ENCODE measurements around the gene RPL27A. TPM values are rescaled to one million over a fixed set of nuclear protein-coding genes. Genes with fewer than 3 reads are reported as not detected.
A peak's percentile ranks its signal among the peaks of the same experiment; 100 is the strongest.

The RPL27A gene
- polyA plus RNA-seq, 3 donors from 2014 or later = 1,341 to 3,208 (median 1,820) TPM

DNA sequence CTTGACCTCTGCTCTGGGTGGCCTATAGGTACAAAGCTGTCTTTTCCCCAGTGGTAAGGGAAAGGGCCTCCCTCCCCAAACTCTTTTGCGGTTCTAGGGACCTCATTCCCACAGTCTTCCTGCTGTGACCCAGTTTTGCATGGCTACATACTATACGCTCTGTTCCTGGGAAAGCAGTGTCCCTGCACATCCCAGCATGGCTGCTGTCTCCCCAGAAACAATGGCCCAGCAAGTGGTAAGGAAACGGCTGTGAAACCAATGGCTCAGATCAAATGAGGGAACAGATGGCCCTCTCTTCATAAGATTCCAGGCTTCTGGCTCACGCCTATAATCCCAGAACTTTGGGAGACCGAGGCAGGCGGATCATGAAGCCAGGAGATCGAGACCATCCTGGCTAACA lies 41.1 kb downstream of the RPL27A start:
- Mint-ChIP-seq H3K9me3 (no peaks in the 10 kb centered on the region), H3K27me3 (ENCODE audit: low read depth in 3 of 3) (peaks cover 1 to 5% (median 3%) of the 10 kb centered on the region in 3 donors), H3K4me1 (no peaks in the 10 kb centered on the region), H3K27ac (no peak overlapping the region), H3K36me3 (no peaks in the 10 kb centered on the region), H3K4me3 (no peak overlapping the region)
- no peak for DNase-seq

DNA sequence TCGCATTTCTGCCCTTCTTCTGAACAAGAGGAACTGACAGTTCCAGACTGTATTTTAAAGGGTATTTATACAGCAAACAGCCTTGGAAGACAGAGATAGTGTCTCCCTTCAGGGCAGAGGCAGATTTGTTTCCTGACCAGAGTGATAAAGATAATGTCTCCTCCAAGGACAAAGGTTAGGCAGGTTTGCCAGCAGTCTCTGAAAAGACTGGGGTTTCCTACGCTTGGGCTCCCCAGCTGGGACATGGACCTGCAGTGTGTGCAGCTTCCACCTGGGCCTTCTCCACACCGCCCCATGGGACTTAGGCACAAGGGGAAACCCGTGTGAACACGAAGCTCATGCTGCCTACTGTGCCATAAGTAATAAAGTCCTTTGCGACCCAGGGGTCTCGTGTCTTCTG lies 42.1 kb downstream of the RPL27A start:
- Mint-ChIP-seq H3K9me3 (no peaks in the 10 kb centered on the region), H3K36me3 (no peaks in the 10 kb centered on the region), H3K27ac (no peak overlapping the region), H3K4me3 (no peak overlapping the region), H3K27me3 (ENCODE audit: low read depth in 3 of 3) (peaks cover 5 to 7% (median 5%) of the 10 kb centered on the region in 3 donors), H3K4me1 (no peaks in the 10 kb centered on the region)
- no peak for DNase-seq

- no peaks in the 10 kb centered on the region for H3K4me1 Mint-ChIP-seq
- peaks cover 5% of the 10 kb centered on the region in 3 donors for H3K27me3 Mint-ChIP-seq (ENCODE audit: low read depth in 3 of 3)
- no peak overlapping the region for H3K4me3 Mint-ChIP-seq
- H3K9me3 Mint-ChIP-seq = no peaks in the 10 kb centered on the region
- no peak for DNase-seq
- no peak overlapping the region for H3K27ac Mint-ChIP-seq
- no peaks in the 10 kb centered on the region for H3K36me3 Mint-ChIP-seq
Measured at GRCh38 chr11:8726395-8726794, 43.8 kb downstream of the RPL27A start.

DNA sequence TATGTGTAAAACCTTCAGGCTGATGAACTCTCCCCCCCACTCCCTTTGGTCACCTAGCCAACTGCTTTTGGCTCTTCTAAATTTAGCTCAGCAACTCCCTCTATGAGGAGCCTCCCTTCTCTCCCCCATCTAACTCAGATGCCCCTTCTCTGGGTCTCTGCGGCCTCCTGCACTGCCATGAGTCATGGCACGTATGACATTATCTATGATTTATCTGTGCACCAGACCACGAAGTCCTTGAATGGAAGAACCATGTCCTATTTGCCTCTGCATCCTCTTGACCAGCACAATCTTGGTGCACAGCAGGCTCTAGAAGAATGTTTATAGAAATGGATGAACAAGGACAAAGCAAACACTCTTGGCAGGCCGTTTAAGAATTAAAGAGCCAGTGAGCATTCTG lies 46.0 kb downstream of the RPL27A start:
- H3K27me3 Mint-ChIP-seq (ENCODE audit: low read depth in 3 of 3) = peaks cover 5% of the 10 kb centered on the region in 3 donors
- no peak overlapping the region for H3K4me3 Mint-ChIP-seq

GRCh38 chr11:8729067-8729466 lies 46.5 kb downstream of the RPL27A start:
- no peak for DNase-seq
- Mint-ChIP-seq H3K4me1 (peaks cover 7 to 8% of the 10 kb centered on the region in 2 donors), H3K9me3 (no peaks in the 10 kb centered on the region), H3K36me3 (no peaks in the 10 kb centered on the region), H3K4me3 (no peak overlapping the region), H3K27ac (no peak overlapping the region), H3K27me3 (ENCODE audit: low read depth in 3 of 3) (peaks cover 5% of the 10 kb centered on the region in 3 donors)

More for the DNA sequence above, 46.0 kb downstream of the RPL27A start:
- H3K36me3 Mint-ChIP-seq = no peaks in the 10 kb centered on the region
- DNase-seq = no peak
- no peak overlapping the region for H3K27ac Mint-ChIP-seq
- peaks cover 7 to 8% of the 10 kb centered on the region in 2 donors for H3K4me1 Mint-ChIP-seq
- no peaks in the 10 kb centered on the region for H3K9me3 Mint-ChIP-seq

- no peak for DNase-seq
- no peaks in the 10 kb centered on the region for H3K36me3 Mint-ChIP-seq
- H3K27me3 Mint-ChIP-seq (ENCODE audit: low read depth in 3 of 3) = peaks cover 5% of the 10 kb centered on the region in 3 donors
Measured at GRCh38 chr11:8729837-8730696, 47.5 kb downstream of the RPL27A start.

GRCh38 chr11:8730697-8731020 lies 48.1 kb downstream of the RPL27A start:
- Mint-ChIP-seq H3K4me3 (no peak overlapping the region), H3K36me3 (no peaks in the 10 kb centered on the region), H3K27me3 (ENCODE audit: low read depth in 3 of 3) (peaks cover 5% of the 10 kb centered on the region in 3 donors), H3K27ac (no peak overlapping the region), H3K4me1 (peaks cover 7 to 8% of the 10 kb centered on the region in 2 donors), H3K9me3 (no peaks in the 10 kb centered on the region)
- DNase-seq = no peak

More at GRCh38 chr11:8729837-8730696, 47.5 kb downstream of the RPL27A start:
- no peak overlapping the region for H3K27ac Mint-ChIP-seq
- no peaks in the 10 kb centered on the region for H3K9me3 Mint-ChIP-seq
- no peak overlapping the region for H3K4me3 Mint-ChIP-seq
- H3K4me1 Mint-ChIP-seq = peaks cover 7 to 8% of the 10 kb centered on the region in 2 donors

GRCh38 chr11:8731647-8732323 lies 49.2 kb downstream of the RPL27A start:
- H3K9me3 Mint-ChIP-seq = no peaks in the 10 kb centered on the region
- H3K36me3 Mint-ChIP-seq = no peaks in the 10 kb centered on the region
- peaks cover 7 to 8% of the 10 kb centered on the region in 2 donors for H3K4me1 Mint-ChIP-seq
- no peak overlapping the region for H3K4me3 Mint-ChIP-seq
- peak overlapping the region in 1 of 6 donors; percentile 60 for H3K27ac Mint-ChIP-seq
- H3K27me3 Mint-ChIP-seq (ENCODE audit: low read depth in 3 of 3) = peaks cover 5% of the 10 kb centered on the region in 3 donors
- no peak for DNase-seq

GRCh38 chr11:8732324-8732670 lies 49.7 kb downstream of the RPL27A start:
- peak overlapping the region in 1 of 6 donors; percentile 60 for H3K27ac Mint-ChIP-seq
- no peak for DNase-seq
- H3K4me3 Mint-ChIP-seq = peak overlapping the region in 1 of 5 donors; percentile 11
- peaks cover 7 to 8% of the 10 kb centered on the region in 2 donors for H3K4me1 Mint-ChIP-seq
- no peaks in the 10 kb centered on the region for H3K9me3 Mint-ChIP-seq
- H3K36me3 Mint-ChIP-seq = no peaks in the 10 kb centered on the region
- H3K27me3 Mint-ChIP-seq (ENCODE audit: low read depth in 3 of 3) = peaks cover 4 to 5% (median 4%) of the 10 kb centered on the region in 3 donors

GRCh38 chr11:8732748-8733241 lies 50.2 kb downstream of the RPL27A start:
- no peaks in the 10 kb centered on the region for H3K9me3 Mint-ChIP-seq
- H3K27me3 Mint-ChIP-seq (ENCODE audit: low read depth in 3 of 3) = peaks cover 3 to 5% (median 4%) of the 10 kb centered on the region in 3 donors
- H3K4me1 Mint-ChIP-seq = peaks cover 7 to 8% of the 10 kb centered on the region in 2 donors
- H3K27ac Mint-ChIP-seq = peak overlapping the region in 1 of 6 donors; percentile 60
- H3K4me3 Mint-ChIP-seq = no peak overlapping the region
- no peaks in the 10 kb centered on the region for H3K36me3 Mint-ChIP-seq
- DNase-seq = no peak

DNA sequence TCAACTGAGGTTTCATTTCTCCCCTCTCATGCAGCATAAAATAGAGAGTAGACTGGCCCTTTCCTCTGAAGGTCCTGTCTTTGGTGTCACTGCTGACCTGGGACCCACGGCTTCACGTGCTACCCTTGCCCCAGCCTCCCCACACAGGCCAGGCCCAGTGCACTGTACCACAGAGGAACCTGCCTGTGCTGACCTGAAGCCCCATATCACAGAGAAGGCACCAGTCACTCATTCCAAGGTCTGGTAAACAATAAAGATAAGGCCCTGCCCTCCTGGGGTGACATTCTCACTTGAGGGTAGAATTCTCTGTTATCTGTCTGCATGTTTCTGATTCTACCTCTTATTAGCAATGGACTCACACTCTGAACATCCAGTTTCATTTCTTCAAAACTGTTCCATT lies 51.3 kb downstream of the RPL27A start:
- H3K4me3 Mint-ChIP-seq = no peak overlapping the region
- H3K27me3 Mint-ChIP-seq (ENCODE audit: low read depth in 3 of 3) = peaks cover 3 to 5% (median 4%) of the 10 kb centered on the region in 3 donors
- no peaks in the 10 kb centered on the region for H3K9me3 Mint-ChIP-seq
- H3K36me3 Mint-ChIP-seq = no peaks in the 10 kb centered on the region
- peaks cover 7 to 8% of the 10 kb centered on the region in 2 donors for H3K4me1 Mint-ChIP-seq
- no peak for DNase-seq
- peak overlapping the region in 1 of 6 donors; percentile 24 for H3K27ac Mint-ChIP-seq

- Mint-ChIP-seq H3K36me3 (no peaks in the 10 kb centered on the region), H3K27me3 (ENCODE audit: low read depth in 3 of 3) (peaks cover 0 to 3% (median 0%) of the 10 kb centered on the region in 3 donors), H3K4me1 (peaks cover 7 to 8% of the 10 kb centered on the region in 2 donors), H3K9me3 (no peaks in the 10 kb centered on the region), H3K27ac (no peak overlapping the region), H3K4me3 (no peak overlapping the region)
- DNase-seq = no peak
Measured at GRCh38 chr11:8735094-8735493, 52.5 kb downstream of the RPL27A start.

DNA sequence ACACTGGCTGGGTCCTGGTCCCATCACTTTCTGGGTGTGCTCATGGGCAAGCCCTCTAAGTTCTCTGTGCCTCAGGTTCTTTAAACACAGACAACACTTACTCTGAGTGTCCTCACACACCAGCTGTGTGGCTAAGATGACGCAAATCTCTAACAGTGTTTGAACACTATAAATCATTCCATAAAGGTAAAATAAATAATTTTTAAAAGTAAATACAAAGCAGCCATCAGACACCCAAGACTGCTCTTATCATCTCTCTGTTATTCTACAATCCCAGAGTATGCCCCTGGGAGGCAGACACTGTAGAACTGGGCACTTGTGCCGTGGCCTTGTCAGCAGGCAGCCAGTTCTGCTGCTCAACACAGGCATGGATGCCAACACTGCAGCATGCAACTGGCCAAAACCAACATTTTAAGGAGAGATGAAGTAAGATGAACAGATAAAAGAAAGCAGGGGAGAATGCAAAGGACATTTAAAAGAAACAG lies 56.8 kb downstream of the RPL27A start:
- no peak for DNase-seq
- H3K4me3 Mint-ChIP-seq = no peak overlapping the region
- H3K4me1 Mint-ChIP-seq = no peaks in the 10 kb centered on the region
- H3K9me3 Mint-ChIP-seq = no peaks in the 10 kb centered on the region
- no peaks in the 10 kb centered on the region for H3K36me3 Mint-ChIP-seq
- H3K27ac Mint-ChIP-seq = no peak overlapping the region
- H3K27me3 Mint-ChIP-seq (ENCODE audit: low read depth in 3 of 3) = peaks cover 0 to 2% (median 1%) of the 10 kb centered on the region in 3 donors
